Mammary epithelial cell (primary cell): ENCODE results near the gene ZBTB20.

Experiments
- EZH2 ChIP-seq: IDR thresholded peaks from 2 replicates; pipeline ENCODE4 v1.6.1; 2012; ENCODE audit warnings: low read length, inconsistent platforms, borderline replicate concordance
- TF ChIP-seq, protein P1 (sequence below), 2 donors: IDR thresholded peaks in 1 of 2; conservative IDR thresholded peaks in 1 of 2; 2 replicates each; pipeline ENCODE4 v1.5.1; 2011 to 2012; ENCODE audit warnings: inconsistent platforms in 2 of 2, low read length in 2 of 2, mild to moderate bottlenecking in 2 of 2, control low read depth in 1 of 2, low read depth in 1 of 2; ENCODE audit not compliant: insufficient read depth in 1 of 2; ENCODE audit errors: extremely low read depth in 1 of 2

DNA sequence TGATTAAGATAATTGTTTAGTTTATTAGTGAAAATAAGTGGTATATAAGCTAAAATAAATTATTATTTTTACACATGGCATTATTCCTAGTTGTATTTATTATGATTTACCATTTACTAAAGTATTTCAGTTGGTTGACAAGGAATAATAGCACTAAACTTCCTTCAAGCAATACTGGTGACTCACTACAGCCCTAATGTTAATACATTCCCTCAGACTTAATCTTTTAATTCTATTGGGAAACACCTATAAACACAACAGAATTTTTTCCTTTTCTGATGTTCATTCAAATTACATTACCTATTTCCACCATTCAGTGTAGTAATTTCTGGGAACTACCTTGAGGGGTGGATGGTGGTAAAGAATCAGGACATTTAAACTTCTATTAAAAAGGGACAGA, 589.3 kb downstream of the ZBTB20 start:
- TF ChIP-seq, protein P1, sequence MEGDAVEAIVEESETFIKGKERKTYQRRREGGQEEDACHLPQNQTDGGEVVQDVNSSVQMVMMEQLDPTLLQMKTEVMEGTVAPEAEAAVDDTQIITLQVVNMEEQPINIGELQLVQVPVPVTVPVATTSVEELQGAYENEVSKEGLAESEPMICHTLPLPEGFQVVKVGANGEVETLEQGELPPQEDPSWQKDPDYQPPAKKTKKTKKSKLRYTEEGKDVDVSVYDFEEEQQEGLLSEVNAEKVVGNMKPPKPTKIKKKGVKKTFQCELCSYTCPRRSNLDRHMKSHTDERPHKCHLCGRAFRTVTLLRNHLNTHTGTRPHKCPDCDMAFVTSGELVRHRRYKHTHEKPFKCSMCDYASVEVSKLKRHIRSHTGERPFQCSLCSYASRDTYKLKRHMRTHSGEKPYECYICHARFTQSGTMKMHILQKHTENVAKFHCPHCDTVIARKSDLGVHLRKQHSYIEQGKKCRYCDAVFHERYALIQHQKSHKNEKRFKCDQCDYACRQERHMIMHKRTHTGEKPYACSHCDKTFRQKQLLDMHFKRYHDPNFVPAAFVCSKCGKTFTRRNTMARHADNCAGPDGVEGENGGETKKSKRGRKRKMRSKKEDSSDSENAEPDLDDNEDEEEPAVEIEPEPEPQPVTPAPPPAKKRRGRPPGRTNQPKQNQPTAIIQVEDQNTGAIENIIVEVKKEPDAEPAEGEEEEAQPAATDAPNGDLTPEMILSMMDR (conservative IDR thresholded peaks at IDR 0.05 in 1 of 2, IDR thresholded peaks at IDR 0.05 in 1 of 2; ENCODE audit: extremely low read depth in 1 of 2, insufficient read depth in 1 of 2, low read depth in 1 of 2, low read length in 2 of 2) = no peak
- TF ChIP-seq EZH2 = no peak
